ENCODE results near the gene SCFD2. TPM values are rescaled to one million over a fixed set of nuclear protein-coding genes. Genes with fewer than 3 reads are reported as not detected.

The SCFD2 gene
- total and polyA plus RNA-seq, 2 of the 8 experiments (the other 6 are each of a cell fraction or from before 2014, with no cell fraction given), result 6.2 to 10.2 TPM

DNA sequence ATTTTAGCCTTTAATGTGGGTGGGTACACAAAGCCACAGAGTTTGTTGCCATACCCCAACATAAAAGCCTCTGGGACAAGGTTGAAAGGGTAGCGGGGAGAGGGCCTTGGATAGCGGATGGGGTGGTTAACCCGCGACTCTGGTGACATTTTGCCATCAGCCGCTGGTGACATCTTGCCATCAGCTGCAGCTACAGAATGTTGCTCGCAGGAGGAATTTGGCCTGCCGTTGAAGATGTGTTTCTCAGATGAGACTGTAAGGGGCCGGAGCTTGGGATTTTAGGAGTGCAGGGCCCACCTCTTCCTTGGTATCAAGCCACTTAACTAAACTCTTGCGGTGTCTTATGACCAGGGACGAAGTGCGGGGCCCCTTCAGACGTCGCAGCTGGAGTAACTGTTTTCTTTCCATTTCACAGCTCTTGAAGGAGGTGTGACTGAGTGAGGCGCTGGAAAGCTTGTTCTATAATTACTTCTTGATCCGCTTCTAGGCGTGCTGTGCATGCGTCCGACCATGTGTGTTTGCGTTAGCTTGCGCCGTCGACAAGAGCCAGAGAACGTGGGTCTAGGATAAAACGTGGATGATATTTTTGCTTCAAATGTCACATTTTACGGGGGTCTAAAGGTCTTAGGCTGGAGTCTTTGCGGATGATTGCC, 504.6 kb downstream of the SCFD2 start (continued):
- TF ChIP-seq SIRT6 (IDR thresholded peaks at IDR 0.05; ENCODE audit: low read length) (no peak), SUZ12 (IDR thresholded peaks at IDR 0.05; ENCODE audit: low read length) (no peak), SIX5 (IDR thresholded peaks at IDR 0.05; ENCODE audit: low read depth, low read length) (no peak)

Data from H1 (cell line).